GM21360 (cell line): Measurements from ENCODE around the gene MAPT.

Experiments used
- ATAC-seq: cut with Tn5 transposase; IDR thresholded peaks from one replicate; pipeline ENCODE4 v1.9.1; 2021; ENCODE audit warnings: mild to moderate bottlenecking, moderate library complexity; ENCODE audit not compliant: unreplicated experiment

The MAPT gene

GRCh38 chr17:46025060-46025459 is 130.7 kb downstream of the MAPT start:
- ATAC-seq: no peak

- no peak for ATAC-seq
These were observed 131.3 kb downstream of the MAPT start for GRCh38 chr17:46025510-46026165.

- ATAC-seq: no peak
These were observed 132.1 kb downstream of the MAPT start for GRCh38 chr17:46026166-46027047.

- no peak for ATAC-seq
These were observed 133.0 kb downstream of the MAPT start for GRCh38 chr17:46027048-46027975.

GRCh38 chr17:46027976-46028325 is 133.6 kb downstream of the MAPT start:
- no peak for ATAC-seq

GRCh38 chr17:46028374-46028773 is 134.0 kb downstream of the MAPT start:
- no peak for ATAC-seq

GRCh38 chr17:46028981-46029565 is 134.7 kb downstream of the MAPT start:
- no peak for ATAC-seq

- ATAC-seq: no peak
These were observed 135.3 kb downstream of the MAPT start for GRCh38 chr17:46029627-46030026.

GRCh38 chr17:46030752-46031151 is 136.4 kb downstream of the MAPT start:
- no peak for ATAC-seq

- no peak for ATAC-seq
These were observed 137.1 kb downstream of the MAPT start for GRCh38 chr17:46031440-46031839.

GRCh38 chr17:46031920-46032319 is 137.6 kb downstream of the MAPT start:
- no peak for ATAC-seq

- no peak for ATAC-seq
These were observed 138.6 kb downstream of the MAPT start for GRCh38 chr17:46032909-46033308.

- no peak for ATAC-seq
These were observed 139.0 kb downstream of the MAPT start for GRCh38 chr17:46033392-46033791.

GRCh38 chr17:46035112-46035818 is 140.9 kb downstream of the MAPT start:
- no peak for ATAC-seq

GRCh38 chr17:46036491-46036890 is 142.1 kb downstream of the MAPT start:
- no peak for ATAC-seq

- ATAC-seq: no peak
These were observed 143.4 kb downstream of the MAPT start for GRCh38 chr17:46037722-46038255.

- no peak for ATAC-seq
These were observed 144.1 kb downstream of the MAPT start for GRCh38 chr17:46038414-46038813.

- no peak for ATAC-seq
These were observed 144.6 kb downstream of the MAPT start for GRCh38 chr17:46038937-46039336.

GRCh38 chr17:46039592-46040186 is 145.3 kb downstream of the MAPT start:
- no peak for ATAC-seq

- ATAC-seq: no peak
These were observed 147.9 kb downstream of the MAPT start for GRCh38 chr17:46042246-46042645.
